Karpas-422 (cell line): ENCODE data around the gene RMI1. TPM values are rescaled to one million over a fixed set of nuclear protein-coding genes. Genes with fewer than 3 reads are reported as not detected.
A peak's percentile ranks its signal among the peaks of the same experiment; 100 is the strongest.

Experiments used
- DNase-seq: peaks from one replicate; pipeline ENCODE4 v3.0.0-alpha.2; 2015
- H2AFZ ChIP-seq: fragments of 200-600 bp; sonication (generic); 2 replicates; pipeline ENCODE4 v1.6.1; 2014; ENCODE audit warnings: antibody characterized with exemption, low read length, mixed read lengths
- H3K27ac ChIP-seq: fragments of 200-600 bp; sonication (generic); 2 replicates; pipeline ENCODE4 v1.5.1; 2014; ENCODE audit warnings: mild to moderate bottlenecking, low read length, moderate library complexity
- H3K27me3 ChIP-seq: fragments of 200-600 bp; sonication (generic); 2 replicates; pipeline ENCODE4 v1.6.1; 2014; ENCODE audit warnings: low read length, mixed read lengths
- H3K36me3 ChIP-seq: fragments of 200-600 bp; sonication (generic); 2 replicates; pipeline ENCODE4 v1.6.1; 2014; ENCODE audit warnings: low read length, mixed read lengths; ENCODE audit not compliant: insufficient read depth
- H3K4me1 ChIP-seq: fragments of 200-600 bp; sonication (generic); 2 replicates; pipeline ENCODE4 v1.6.1; 2014; ENCODE audit warnings: mild to moderate bottlenecking, low read length, mixed read lengths
- H3K4me2 ChIP-seq: fragments of 200-600 bp; sonication (generic); 2 replicates; pipeline ENCODE4 v1.6.1; 2014; ENCODE audit warnings: low read length, low read depth, mild to moderate bottlenecking; ENCODE audit not compliant: poor library complexity, severe bottlenecking
- H3K4me3 ChIP-seq: fragments of 200-600 bp; sonication (generic); 2 replicates; pipeline ENCODE4 v1.5.1; 2014; ENCODE audit warnings: mild to moderate bottlenecking, antibody characterized with exemption, low read length, mixed read lengths
- H3K79me2 ChIP-seq: fragments of 200-600 bp; sonication (generic); 2 replicates; pipeline ENCODE4 v1.6.1; 2014; ENCODE audit warnings: mild to moderate bottlenecking, low read length, mixed read lengths
- H3K9ac ChIP-seq: fragments of 200-600 bp; sonication (generic); 2 replicates; pipeline ENCODE4 v1.6.0; 2014; ENCODE audit warnings: low read length
- H3K9me2 ChIP-seq: fragments of 200-600 bp; sonication (generic), shearing (Covaris generic); replicated peaks from 2 replicates; pipeline ENCODE4 v1.6.0; 2014; ENCODE audit warnings: mild to moderate bottlenecking, low read length, moderate library complexity; ENCODE audit not compliant: insufficient read depth
- H3K9me3 ChIP-seq: fragments of 300-700, 200-600 bp; sonication (generic); 2 replicates; pipeline ENCODE4 v1.6.1; 2014; ENCODE audit warnings: low read length, mixed read lengths
- H4K20me1 ChIP-seq: fragments of 200-600 bp; sonication (generic); 2 replicates; pipeline ENCODE4 v1.6.1; 2014; ENCODE audit warnings: mild to moderate bottlenecking, antibody characterized with exemption, low read length, low read depth; ENCODE audit not compliant: insufficient read depth
- total RNA-seq: library from RNA; depleted of rRNA; stranded (reverse); fragments of >200 nt; shearing (Covaris generic); gene quantifications from 2 replicates; pipeline ENCODE4 v1.2.3, GENCODE V29; 2014; ENCODE audit warnings: low replicate concordance

Gene RMI1
- total RNA-seq, 1 experiment from 2014 or later, result 14.9 TPM

GRCh38 chr9:83986765-83987401 is 6.3 kb downstream of the RMI1 start:
- Histone ChIP-seq H3K79me2 (peaks cover 97% of the 10 kb centered on the region), H3K4me2 (peak overlapping the region; percentile 54)

DNA sequence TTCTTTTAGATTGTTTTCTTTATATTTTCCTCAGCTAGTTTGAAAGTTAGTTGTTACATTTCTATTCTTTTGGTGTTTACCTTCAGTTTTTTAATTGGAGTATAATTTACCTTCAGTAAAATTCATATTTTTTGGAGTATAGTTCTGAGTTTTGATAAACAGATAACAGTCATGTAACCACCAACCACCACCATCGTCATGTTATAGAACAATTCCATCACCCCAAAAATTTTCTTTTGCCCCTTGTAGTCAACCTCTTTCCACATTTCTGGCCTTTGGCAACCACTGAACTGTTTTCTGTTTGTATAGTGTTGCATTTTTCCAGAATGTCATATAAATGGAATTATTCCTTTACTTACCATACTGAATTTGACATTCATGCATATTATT is 6.8 kb downstream of the RMI1 start:
- peaks cover 97% of the 10 kb centered on the region for H3K79me2 ChIP-seq
- peaks cover 45% of the 10 kb centered on the region for H3K4me1 ChIP-seq
- H3K9me2 ChIP-seq, result no peaks in the 10 kb centered on the region
- H3K4me3 ChIP-seq, result no peak overlapping the region
- no peak overlapping the region for H3K9ac ChIP-seq
- H2AFZ ChIP-seq, result no peak overlapping the region
- H3K27me3 ChIP-seq, result no peaks in the 10 kb centered on the region
- no peaks in the 10 kb centered on the region for H3K9me3 ChIP-seq
- H4K20me1 ChIP-seq, result no peaks in the 10 kb centered on the region; the same call in 1 of the 2 replicates
- peaks cover 28% of the 10 kb centered on the region for H3K36me3 ChIP-seq
- H3K4me2 ChIP-seq, result no peak overlapping the region
- H3K27ac ChIP-seq, result no peak overlapping the region
- DNase-seq, result no peak

More at GRCh38 chr9:83986765-83987401, 6.3 kb downstream of the RMI1 start:
- Histone ChIP-seq H3K36me3 (peaks cover 28% of the 10 kb centered on the region), H3K9ac (0 out of 2 replicates have a peak overlapping the region, but pooled peaks have one; percentile 16), H4K20me1 (no peaks in the 10 kb centered on the region; the same call in 1 of the 2 replicates), H3K9me2 (no peaks in the 10 kb centered on the region), H3K27ac (peak overlapping the region; percentile 75), H2AFZ (no peak overlapping the region), H3K9me3 (no peaks in the 10 kb centered on the region), H3K4me1 (peaks cover 50% of the 10 kb centered on the region), H3K4me3 (no peak overlapping the region), H3K27me3 (no peaks in the 10 kb centered on the region)
- no peak for DNase-seq

DNA sequence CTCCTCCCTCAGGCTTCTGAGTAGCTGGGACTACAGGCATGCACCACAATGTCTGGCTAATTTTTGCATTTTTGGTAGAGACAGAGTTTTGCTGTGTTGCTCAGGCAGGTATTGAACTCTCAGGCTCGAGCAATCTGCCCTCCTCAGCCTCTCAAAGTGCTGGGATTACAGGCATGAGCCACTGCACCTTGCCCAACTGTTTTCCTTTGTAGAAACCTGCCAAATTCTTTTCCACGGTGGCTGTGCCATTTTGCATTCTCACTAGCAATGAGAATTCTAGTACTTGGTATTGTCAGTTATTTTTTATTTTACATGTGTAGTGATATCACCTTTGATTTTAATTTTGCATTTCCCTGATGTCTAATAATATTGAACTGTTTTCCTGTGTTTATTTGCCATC is 7.8 kb downstream of the RMI1 start:
- Histone ChIP-seq H3K79me2 (peaks cover 97% of the 10 kb centered on the region), H3K27ac (no peak overlapping the region), H3K4me2 (no peak overlapping the region)

DNA sequence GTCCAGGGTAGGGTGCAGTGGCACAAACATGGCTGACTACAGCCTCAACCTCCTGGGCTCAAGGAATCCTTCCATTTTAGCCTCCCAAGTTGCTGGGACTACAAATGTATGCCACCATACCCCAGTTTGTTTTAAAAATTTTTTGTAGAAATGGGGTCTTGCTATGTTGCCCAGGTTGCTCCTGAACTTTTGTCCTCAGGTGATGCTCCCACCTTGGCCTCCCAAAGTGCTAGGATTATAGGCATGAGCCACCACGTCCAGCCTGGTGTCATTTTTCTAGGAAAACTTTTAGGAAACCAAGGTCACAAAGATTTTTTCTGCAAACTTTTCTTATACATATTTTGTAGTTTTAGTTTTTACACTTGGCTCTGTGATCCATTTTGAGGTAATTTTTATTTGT is 10.8 kb downstream of the RMI1 start:
- Histone ChIP-seq H2AFZ (no peak overlapping the region), H3K9me3 (no peaks in the 10 kb centered on the region), H3K4me2 (no peak overlapping the region), H3K9me2 (no peaks in the 10 kb centered on the region), H3K79me2 (peaks cover 96% of the 10 kb centered on the region), H4K20me1 (peaks cover 6% of the 10 kb centered on the region; the same call in 1 of the 2 replicates), H3K27me3 (no peaks in the 10 kb centered on the region), H3K4me1 (peaks cover 6% of the 10 kb centered on the region), H3K4me3 (no peak overlapping the region), H3K36me3 (peaks cover 32% of the 10 kb centered on the region), H3K9ac (no peak overlapping the region), H3K27ac (no peak overlapping the region)
- DNase-seq, result no peak

More for the DNA sequence above, 7.8 kb downstream of the RMI1 start:
- Histone ChIP-seq H3K9me2 (no peaks in the 10 kb centered on the region), H3K36me3 (peaks cover 28% of the 10 kb centered on the region), H3K27me3 (no peaks in the 10 kb centered on the region), H3K9me3 (no peaks in the 10 kb centered on the region), H3K9ac (no peak overlapping the region), H2AFZ (no peak overlapping the region), H3K4me3 (no peak overlapping the region), H4K20me1 (no peaks in the 10 kb centered on the region; the same call in 1 of the 2 replicates), H3K4me1 (peaks cover 35% of the 10 kb centered on the region)
- no peak for DNase-seq

GRCh38 chr9:83992407-83992806 is 11.8 kb downstream of the RMI1 start:
- Histone ChIP-seq H3K9ac (no peak overlapping the region), H2AFZ (no peak overlapping the region), H3K4me2 (no peak overlapping the region), H3K27ac (no peak overlapping the region), H3K4me3 (no peak overlapping the region), H3K79me2 (peaks cover 93% of the 10 kb centered on the region), H3K4me1 (no peaks in the 10 kb centered on the region), H3K9me2 (no peaks in the 10 kb centered on the region), H3K27me3 (no peaks in the 10 kb centered on the region), H4K20me1 (peaks cover 6% of the 10 kb centered on the region; the same call in 1 of the 2 replicates), H3K9me3 (no peaks in the 10 kb centered on the region), H3K36me3 (peaks cover 28% of the 10 kb centered on the region)
- DNase-seq, result no peak

DNA sequence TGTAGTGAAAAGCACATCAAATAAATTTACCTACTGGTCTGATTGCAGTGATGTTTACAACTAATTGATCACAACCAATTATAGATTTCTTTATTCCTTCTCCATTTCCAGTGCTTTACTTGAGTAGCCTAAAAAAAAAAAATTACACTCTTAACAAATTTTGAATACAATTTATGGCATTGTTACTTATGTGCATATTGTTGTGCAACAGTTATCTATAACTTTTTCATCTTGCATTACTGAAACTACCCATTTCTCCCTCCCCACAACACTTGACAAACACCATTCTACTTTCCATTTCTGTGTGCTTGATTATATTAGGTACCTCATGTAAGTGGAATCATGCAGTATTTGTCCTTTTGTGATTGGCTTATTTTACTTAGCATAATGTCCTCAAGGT is 12.3 kb downstream of the RMI1 start:
- DNase-seq, result no peak
- H3K79me2 ChIP-seq, result peaks cover 93% of the 10 kb centered on the region
- H3K4me1 ChIP-seq, result no peaks in the 10 kb centered on the region
- H3K36me3 ChIP-seq, result peaks cover 24% of the 10 kb centered on the region
- peaks cover 6% of the 10 kb centered on the region; the same call in 1 of the 2 replicates for H4K20me1 ChIP-seq
- no peak overlapping the region for H2AFZ ChIP-seq
- H3K9ac ChIP-seq, result no peak overlapping the region
- H3K4me3 ChIP-seq, result no peak overlapping the region
- no peaks in the 10 kb centered on the region for H3K27me3 ChIP-seq
- no peak overlapping the region for H3K4me2 ChIP-seq
- H3K9me3 ChIP-seq, result no peaks in the 10 kb centered on the region
- no peak overlapping the region for H3K27ac ChIP-seq
- H3K9me2 ChIP-seq, result no peaks in the 10 kb centered on the region

GRCh38 chr9:83996126-83996525 is 15.5 kb downstream of the RMI1 start:
- H3K79me2 ChIP-seq, result peaks cover 74% of the 10 kb centered on the region

GRCh38 chr9:83999141-83999918 is 18.7 kb downstream of the RMI1 start:
- Histone ChIP-seq H3K9me3 (no peaks in the 10 kb centered on the region), H3K79me2 (peaks cover 46% of the 10 kb centered on the region), H3K36me3 (peaks cover 37% of the 10 kb centered on the region), H3K9ac (no peak overlapping the region), H3K4me1 (no peaks in the 10 kb centered on the region), H3K4me3 (no peak overlapping the region), H4K20me1 (peaks cover 7% of the 10 kb centered on the region; the same call in 1 of the 2 replicates), H3K4me2 (no peak overlapping the region), H3K9me2 (no peaks in the 10 kb centered on the region), H3K27ac (no peak overlapping the region), H3K27me3 (no peaks in the 10 kb centered on the region), H2AFZ (no peak overlapping the region)
- no peak for DNase-seq

More at GRCh38 chr9:83996126-83996525, 15.5 kb downstream of the RMI1 start:
- no peaks in the 10 kb centered on the region for H3K9me3 ChIP-seq
- no peaks in the 10 kb centered on the region for H3K9me2 ChIP-seq
- H3K27ac ChIP-seq, result no peak overlapping the region
- no peak overlapping the region for H2AFZ ChIP-seq
- H3K4me2 ChIP-seq, result no peak overlapping the region
- no peak for DNase-seq
- H3K4me1 ChIP-seq, result no peaks in the 10 kb centered on the region
- no peak overlapping the region for H3K4me3 ChIP-seq
- peaks cover 10% of the 10 kb centered on the region; the same call in 1 of the 2 replicates for H4K20me1 ChIP-seq
- no peak overlapping the region for H3K9ac ChIP-seq
- H3K27me3 ChIP-seq, result no peaks in the 10 kb centered on the region
- peaks cover 18% of the 10 kb centered on the region for H3K36me3 ChIP-seq
